HepG2 (cell line): Measurements from ENCODE around the gene ACTR1B. TPM values are rescaled to one million over a fixed set of nuclear protein-coding genes. Genes with fewer than 3 reads are reported as not detected.

Experiments
- ELF4 ChIP-seq: sonication (generic); formaldehyde crosslinking; IDR thresholded peaks from 2 replicates; pipeline ENCODE4 v1.5.0; 2020; ENCODE audit warnings: missing genetic modification reagents, mild to moderate bottlenecking, moderate library complexity, borderline replicate concordance
- FOXA3 ChIP-seq: IDR thresholded peaks from 2 replicates; pipeline ENCODE4 v1.6.1; 2016; ENCODE audit warnings: missing genetic modification reagents, missing compliant biosample characterization
- HES4 ChIP-seq: sonication (generic); formaldehyde crosslinking; IDR thresholded peaks from 2 replicates; pipeline ENCODE4 v1.9.0; 2021; ENCODE audit warnings: mild to moderate bottlenecking, missing genetic modification reagents, borderline replicate concordance
- IKZF1 ChIP-seq: fragments of 450-650 bp; IDR thresholded peaks from 2 replicates; pipeline ENCODE4 v1.7.1; 2016
- KDM6A ChIP-seq: IDR thresholded peaks from 2 replicates; pipeline ENCODE4 v1.6.1; 2016; ENCODE audit warnings: low read depth
- MLXIP ChIP-seq: sonication (generic); formaldehyde crosslinking; IDR thresholded peaks from 2 replicates; pipeline ENCODE4 v1.9.0; 2021; ENCODE audit warnings: missing genetic modification reagents, borderline replicate concordance
- SIX4 ChIP-seq: sonication (generic); formaldehyde crosslinking; IDR thresholded peaks from 2 replicates; pipeline ENCODE4 v1.4.0; 2020; ENCODE audit warnings: missing genetic modification reagents
- SMYD3 ChIP-seq: sonication (generic); formaldehyde crosslinking; IDR thresholded peaks from 2 replicates; pipeline ENCODE4 v1.8.1; 2023; ENCODE audit warnings: mild to moderate bottlenecking, missing genetic modification reagents
- TEF ChIP-seq: sonication (generic); formaldehyde crosslinking; IDR thresholded peaks from 2 replicates; pipeline ENCODE4 v1.5.0; 2020; ENCODE audit warnings: missing genetic modification reagents
- ZHX1 ChIP-seq: sonication (generic); formaldehyde crosslinking; IDR thresholded peaks from 2 replicates; pipeline ENCODE4 v1.8.1; 2022; ENCODE audit warnings: low read depth, mild to moderate bottlenecking, missing genetic modification reagents
- ZNF326 ChIP-seq: sonication (generic); formaldehyde crosslinking; IDR thresholded peaks from 2 replicates; pipeline ENCODE4 v1.4.0; 2020; ENCODE audit warnings: missing genetic modification reagents, borderline replicate concordance
- ZNF616 ChIP-seq: sonication (generic); formaldehyde crosslinking; IDR thresholded peaks from 2 replicates; pipeline ENCODE4 v1.5.0; 2020; ENCODE audit warnings: low read depth, mild to moderate bottlenecking, missing genetic modification reagents
- ZNF646 ChIP-seq: sonication (generic); formaldehyde crosslinking; IDR thresholded peaks from 2 replicates; pipeline ENCODE4 v1.9.0; 2021; ENCODE audit warnings: mild to moderate bottlenecking, missing genetic modification reagents
- polyA plus RNA-seq, 8 experiments: library from polyadenylated mRNA; depleted of rRNA in 3 of 8; stranded (reverse) in 7 of 8; unstranded in 1 of 8; fragments of >200 nt; fragmentation: Illumina TruSeq in 4 of 8; extraction: Trizol in 4 of 8; gene quantifications; 2 replicates each; pipeline versions ENCODE4 v1.2.1 to v1.2.3, GENCODE V29; 2011 to 2016; ENCODE audit warnings: low read depth in 4 of 8, missing spikeins in 1 of 8, mixed read lengths in 1 of 8; ENCODE audit not compliant: insufficient read depth in 1 of 8
- total RNA-seq, 5 experiments: library from RNA; depleted of rRNA; stranded (reverse); fragments of >200 nt; fragmentation: Illumina TruSeq; extraction: Trizol; gene quantifications; 2 replicates each; pipeline ENCODE4 v1.2.3, GENCODE V29; 2016; ENCODE audit warnings: low read depth in 1 of 5

Gene ACTR1B
- total and polyA plus RNA-seq, 2 of the 13 experiments (the other 11 are each of a cell fraction or from before 2014, with no cell fraction given): 61.7 to 76.7 TPM

- TF ChIP-seq TEF (CRISPR knock-in tag): peak; percentile 80; the same call in 1 of the 2 replicates
- no peak for TF ChIP-seq KDM6A (CRISPR knock-in tag)
- peak; percentile 16; the same call in 1 of the 2 replicates for TF ChIP-seq SIX4 (CRISPR knock-in tag)
- TF ChIP-seq ELF4: no peak
- no peak for TF ChIP-seq ZNF616 (CRISPR knock-in tag)
- peak; percentile 68; the same call in 1 of the 2 replicates for TF ChIP-seq MLXIP (CRISPR knock-in tag)
- no peak for TF ChIP-seq IKZF1
- TF ChIP-seq ZNF326 (CRISPR knock-in tag): no peak
- TF ChIP-seq FOXA3: peak; percentile 49
- no peak; the same call in 1 of the 2 replicates for TF ChIP-seq ZNF646 (CRISPR knock-in tag)
- TF ChIP-seq SMYD3 (CRISPR knock-in tag): no peak
- TF ChIP-seq HES4 (CRISPR knock-in tag): 0 out of 2 replicates have a peak, but pooled peaks have one; percentile 64
- TF ChIP-seq ZHX1 (CRISPR knock-in tag): 0 out of 2 replicates have a peak, but pooled peaks have one; percentile 61
Measured at GRCh38 chr2:97663962-97664635, at the start of gene ACTR1B (continued).
